ENCODE results near the gene RINL.

Gene RINL

GRCh38 chr19:38877781-38878574 is at the start of gene RINL:
RINL (minus strand) TSS chr19:38878275; CDS start chr19:38876742, 1,533 bp downstream.
- peak; percentile 79 for DNase-seq

DNA sequence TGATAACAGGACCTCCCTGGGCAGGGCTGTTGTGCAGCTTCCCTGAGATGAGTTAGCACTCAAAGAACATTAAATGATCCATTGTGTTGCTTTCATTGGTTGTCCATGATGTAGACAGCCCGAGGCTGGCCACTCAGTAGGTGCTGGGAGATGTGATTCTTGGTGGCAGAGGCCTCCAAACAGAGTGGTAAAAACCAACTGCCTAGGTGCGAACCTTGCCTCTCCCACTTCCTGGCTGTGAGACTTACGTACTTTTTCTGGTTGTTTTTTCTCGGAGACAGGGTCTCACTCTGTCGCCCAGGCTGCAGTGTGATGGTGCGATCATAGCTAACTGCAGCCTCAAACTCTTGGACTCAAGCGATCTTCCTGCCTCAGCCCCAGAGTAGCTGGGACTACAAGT is 46.3 kb upstream of the RINL start:
- no peak for DNase-seq

- DNase-seq = no peak
These were observed 44.4 kb upstream of the RINL start for GRCh38 chr19:38922482-38922881.

GRCh38 chr19:38921420-38922274 is 43.6 kb upstream of the RINL start:
- no peak for DNase-seq

- DNase-seq = no peak
These were observed 42.7 kb upstream of the RINL start for GRCh38 chr19:38920602-38921419.

GRCh38 chr19:38919837-38920601 is 41.9 kb upstream of the RINL start:
- no peak for DNase-seq

DNA sequence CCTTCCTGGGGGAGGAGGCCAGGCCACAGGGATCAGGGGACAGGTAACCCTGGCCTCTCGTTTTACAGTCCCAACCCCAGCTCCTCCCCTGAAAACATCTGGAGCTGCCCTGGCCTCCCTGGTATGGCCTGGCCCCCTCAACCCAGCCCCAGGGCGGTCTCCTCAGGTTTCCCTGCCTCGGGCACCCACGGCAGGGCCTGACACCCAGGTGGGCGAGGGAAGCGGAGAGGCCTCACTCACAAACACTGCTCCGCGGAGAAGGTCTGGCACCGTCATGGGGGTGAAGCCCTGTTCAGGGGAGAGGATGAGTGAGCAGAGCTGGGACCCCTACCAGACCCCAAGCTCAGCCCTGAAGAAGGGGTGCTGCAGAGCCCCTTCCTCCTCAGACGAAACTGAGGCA is 40.5 kb upstream of the RINL start:
- DNase-seq = no peak

GRCh38 chr19:38917921-38918491 is 39.9 kb upstream of the RINL start:
- no peak for DNase-seq

DNA sequence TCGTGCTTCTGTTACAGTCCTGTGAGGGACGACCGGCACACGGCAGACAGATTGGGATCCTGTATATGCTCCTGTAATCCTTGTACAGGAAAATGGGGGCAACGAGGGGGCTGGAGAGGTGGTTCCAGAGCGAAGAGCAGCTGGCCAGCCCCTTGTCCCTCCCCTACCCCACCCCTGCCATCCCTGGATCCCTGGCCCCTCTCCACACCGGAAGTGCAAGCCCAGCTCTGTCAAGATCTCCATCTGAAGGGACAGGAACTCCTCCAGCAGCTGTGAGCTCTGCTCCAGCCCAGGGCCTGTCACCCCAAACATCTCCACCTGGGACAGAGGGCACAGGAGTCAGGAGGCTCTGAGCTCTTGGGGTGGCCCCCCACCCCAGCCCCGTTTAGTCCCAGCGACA is 39.4 kb upstream of the RINL start:
- DNase-seq = no peak

- DNase-seq = no peak
These were observed 37.5 kb upstream of the RINL start for GRCh38 chr19:38915329-38916321.

- DNase-seq = no peak
These were observed 35.9 kb upstream of the RINL start for GRCh38 chr19:38913958-38914357.

DNA sequence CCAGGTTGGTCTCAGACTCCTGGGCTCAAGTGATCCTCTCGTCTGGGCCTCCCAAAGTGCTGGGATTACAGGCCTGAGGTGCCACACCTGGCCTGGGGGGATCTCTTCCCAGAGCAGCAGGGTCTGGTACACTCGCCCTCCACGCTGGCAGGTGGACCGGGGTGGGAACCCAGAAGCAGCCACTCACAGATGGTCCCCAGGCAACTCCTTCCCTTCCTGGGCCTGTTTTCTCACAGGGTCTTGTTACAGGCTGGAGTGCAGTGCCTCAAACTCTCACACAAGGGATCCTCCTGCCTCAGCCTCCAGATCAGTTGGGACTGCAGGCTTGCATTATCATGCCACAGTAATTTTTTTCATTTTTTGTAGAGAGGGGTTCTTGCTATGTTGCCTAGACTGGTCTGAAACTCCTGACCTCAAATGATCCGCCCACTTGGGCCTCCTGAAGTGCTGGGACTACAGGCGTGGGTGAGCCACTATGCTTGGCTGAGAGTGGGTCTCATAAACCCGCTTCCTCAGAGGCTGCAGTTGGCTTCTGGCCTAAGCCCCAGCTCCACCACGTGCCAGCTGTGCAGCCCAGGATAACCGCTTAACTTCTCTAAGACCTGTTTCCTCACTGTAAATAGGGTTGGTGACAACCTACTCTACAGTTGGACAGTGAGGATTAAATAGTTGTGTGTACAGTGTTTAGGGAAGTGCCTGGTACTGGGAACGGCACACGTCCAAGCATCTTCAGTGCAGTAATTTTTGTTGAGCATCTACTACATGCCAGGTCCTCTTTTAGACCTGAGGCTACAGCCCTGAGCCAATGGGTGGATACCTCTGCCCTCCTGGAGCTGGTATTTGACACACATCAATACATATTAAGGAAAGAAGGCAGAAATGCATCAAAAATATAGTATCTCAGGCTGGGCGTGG is 34.8 kb upstream of the RINL start:
- no peak for DNase-seq

- no peak for DNase-seq
These were observed 33.4 kb upstream of the RINL start for GRCh38 chr19:38911388-38912001.

GRCh38 chr19:38910488-38910887 is 32.4 kb upstream of the RINL start:
- DNase-seq = no peak

DNA sequence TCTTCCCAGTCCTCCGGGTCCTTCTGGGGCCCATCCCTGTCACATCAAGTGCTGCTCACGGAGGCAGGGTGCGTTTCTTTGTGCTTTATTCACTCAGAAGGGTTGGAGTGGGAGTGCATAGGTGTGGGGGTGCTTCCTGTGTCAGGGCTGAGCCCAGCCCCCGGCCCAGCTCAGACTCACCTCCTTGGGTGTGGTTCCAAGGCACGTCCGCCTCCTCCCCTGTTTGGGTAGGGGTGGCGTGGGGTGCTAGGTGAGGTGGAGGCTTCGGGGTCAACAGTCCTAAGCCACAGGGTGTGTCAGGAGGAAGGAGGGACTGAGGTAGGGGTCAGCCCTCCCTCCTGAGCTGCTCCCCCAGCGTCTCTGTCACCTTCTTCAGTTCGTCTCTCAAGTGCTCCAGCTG is 30.8 kb upstream of the RINL start:
- no peak for DNase-seq

DNA sequence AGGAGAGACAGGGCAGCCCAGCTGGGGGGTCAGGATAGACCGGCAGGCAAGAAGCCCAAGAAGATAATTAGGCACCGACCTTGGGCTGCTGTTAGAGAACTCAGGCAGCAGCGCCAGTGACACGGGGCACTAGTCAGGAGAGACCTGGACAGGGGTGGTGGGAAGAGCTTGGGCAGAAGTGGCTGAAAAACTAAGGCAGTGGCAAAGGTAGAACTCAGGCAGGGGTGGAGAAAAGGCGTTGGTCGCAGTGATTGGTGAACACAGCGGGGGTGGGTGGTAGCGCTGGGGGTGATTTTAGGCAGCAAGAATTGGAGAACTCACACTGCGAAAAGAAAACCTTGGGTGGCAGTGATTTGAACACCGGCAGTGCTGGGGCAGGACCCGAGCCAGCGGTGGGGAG is 29.6 kb upstream of the RINL start:
- no peak for DNase-seq

DNA sequence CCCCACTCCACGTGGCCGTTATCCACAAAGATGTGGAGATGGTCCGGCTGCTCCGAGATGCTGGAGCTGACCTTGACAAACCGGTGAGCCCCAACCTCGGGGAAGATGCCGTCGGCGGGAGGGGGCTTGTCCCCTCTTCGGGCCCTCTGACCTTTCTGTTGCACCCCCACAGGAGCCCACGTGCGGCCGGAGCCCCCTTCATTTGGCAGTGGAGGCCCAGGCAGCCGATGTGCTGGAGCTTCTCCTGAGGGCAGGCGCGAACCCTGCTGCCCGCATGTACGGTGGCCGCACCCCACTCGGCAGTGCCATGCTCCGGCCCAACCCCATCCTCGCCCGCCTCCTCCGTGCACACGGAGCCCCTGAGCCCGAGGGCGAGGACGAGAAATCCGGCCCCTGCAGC is 29.2 kb upstream of the RINL start:
- DNase-seq = no peak

GRCh38 chr19:38905620-38906019 is 27.5 kb upstream of the RINL start:
- DNase-seq = no peak
